Retinal pigment epithelial cell (primary cell): ENCODE results near the gene PDZD2.

Experiments
- DNase-seq: peaks from one replicate; pipeline ENCODE4 v3.0.0-alpha.2; 2010; ENCODE audit warnings: low read depth
- H3K4me3 ChIP-seq: 2 replicates; pipeline ENCODE4 v1.5.1; 2011; ENCODE audit warnings: mild to moderate bottlenecking, low read length, control low read depth, moderate library complexity
- CTCF ChIP-seq: conservative IDR thresholded peaks from 2 replicates; pipeline ENCODE4 v1.5.1; 2011; ENCODE audit warnings: low read depth, low read length, control low read depth, inconsistent platforms

The PDZD2 gene

GRCh38 chr5:31605920-31606319 lies 33.0 kb upstream of the PDZD2 start:
- no peak for TF ChIP-seq CTCF
- no peak overlapping the region for H3K4me3 ChIP-seq
- no peak for DNase-seq

DNA sequence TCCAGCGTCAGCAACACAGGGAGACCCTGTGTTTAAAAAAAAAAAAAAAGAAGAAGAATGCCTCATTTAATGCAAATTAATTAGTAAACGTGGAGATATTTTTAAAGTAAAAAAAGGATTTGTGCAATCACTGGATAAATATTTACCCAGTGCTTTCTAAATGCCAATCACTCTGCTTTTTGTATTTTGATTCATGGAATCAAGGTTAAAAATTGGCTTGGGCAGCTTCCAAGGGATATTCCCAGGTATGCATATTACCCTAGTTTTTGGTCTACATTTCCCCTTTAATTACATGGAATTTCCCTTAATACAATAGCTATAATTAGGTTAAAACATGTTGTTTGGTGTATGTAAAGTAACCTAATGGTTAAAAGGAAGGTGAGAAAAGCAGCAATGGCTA lies 31.4 kb upstream of the PDZD2 start:
- DNase-seq = no peak

DNA sequence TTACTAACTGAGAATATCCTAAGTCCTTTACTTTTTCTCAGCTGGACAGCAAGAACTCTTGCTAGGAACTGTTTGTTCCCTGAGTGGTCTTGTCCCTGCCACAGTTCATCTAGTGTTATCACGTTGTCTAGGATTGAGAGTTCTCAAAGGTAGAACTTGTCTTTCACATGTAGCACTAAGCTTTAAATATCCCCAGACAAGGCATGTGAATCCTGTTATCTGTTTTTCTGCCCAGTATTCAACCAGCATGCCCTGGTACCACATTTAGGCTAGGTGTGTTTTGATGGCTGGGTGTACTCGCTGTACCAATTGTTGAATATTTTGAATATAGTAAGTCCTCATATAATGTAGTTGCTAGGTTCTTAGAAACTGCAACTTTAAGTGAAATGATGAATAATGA lies 27.9 kb upstream of the PDZD2 start:
- TF ChIP-seq CTCF = no peak
- H3K4me3 ChIP-seq = no peak overlapping the region
- DNase-seq = no peak

More for the DNA sequence above, 31.4 kb upstream of the PDZD2 start:
- no peak for TF ChIP-seq CTCF
- H3K4me3 ChIP-seq = no peak overlapping the region

- H3K4me3 ChIP-seq = no peak overlapping the region
- no peak for TF ChIP-seq CTCF
- no peak for DNase-seq
Measured at GRCh38 chr5:31613651-31614050, 25.3 kb upstream of the PDZD2 start.

DNA sequence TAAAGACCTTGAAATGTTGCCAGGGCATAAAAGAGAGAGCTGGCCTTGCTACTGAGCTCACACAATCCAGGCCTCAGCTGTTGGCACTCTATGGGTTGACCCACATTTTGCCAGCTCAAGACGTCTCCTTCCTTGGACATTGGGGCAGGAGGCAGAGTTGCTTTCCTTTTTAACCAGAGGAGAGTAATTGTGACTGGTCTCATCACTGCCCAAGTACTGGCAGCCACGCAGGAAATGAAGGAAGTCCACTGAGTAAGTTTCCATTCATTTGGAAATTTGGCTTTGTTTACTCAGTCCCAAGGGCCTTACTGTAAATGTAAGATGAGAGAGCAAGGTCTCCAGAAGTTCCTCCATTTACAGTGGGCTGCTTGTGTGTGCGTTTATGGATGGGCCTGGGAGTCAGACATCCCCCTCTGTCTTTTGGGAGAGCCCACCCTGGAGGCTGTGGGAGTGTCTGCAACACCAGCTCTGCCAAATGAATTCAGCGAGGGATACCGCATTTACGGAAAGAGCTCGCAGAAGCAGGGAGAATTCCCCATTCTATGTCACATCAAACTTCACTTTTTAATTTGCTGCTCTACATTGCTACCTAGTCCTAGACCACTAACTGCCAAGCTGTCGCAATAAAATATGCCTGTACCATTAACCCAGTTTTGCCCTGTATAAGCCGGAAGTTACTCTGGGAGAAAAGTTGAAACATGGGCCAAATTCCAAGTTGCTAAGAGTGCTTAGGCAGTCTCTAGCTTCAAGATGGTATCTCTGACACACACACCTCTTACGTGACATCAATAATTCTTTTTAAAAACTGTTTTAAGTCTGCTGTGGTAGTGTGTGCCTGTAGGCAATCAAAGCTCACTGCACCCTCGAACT lies 24.5 kb upstream of the PDZD2 start:
- no peak for DNase-seq
- no peak for TF ChIP-seq CTCF
- H3K4me3 ChIP-seq = no peak overlapping the region

GRCh38 chr5:31617867-31618266 lies 21.1 kb upstream of the PDZD2 start:
- no peak overlapping the region for H3K4me3 ChIP-seq
- DNase-seq = no peak
- no peak for TF ChIP-seq CTCF

DNA sequence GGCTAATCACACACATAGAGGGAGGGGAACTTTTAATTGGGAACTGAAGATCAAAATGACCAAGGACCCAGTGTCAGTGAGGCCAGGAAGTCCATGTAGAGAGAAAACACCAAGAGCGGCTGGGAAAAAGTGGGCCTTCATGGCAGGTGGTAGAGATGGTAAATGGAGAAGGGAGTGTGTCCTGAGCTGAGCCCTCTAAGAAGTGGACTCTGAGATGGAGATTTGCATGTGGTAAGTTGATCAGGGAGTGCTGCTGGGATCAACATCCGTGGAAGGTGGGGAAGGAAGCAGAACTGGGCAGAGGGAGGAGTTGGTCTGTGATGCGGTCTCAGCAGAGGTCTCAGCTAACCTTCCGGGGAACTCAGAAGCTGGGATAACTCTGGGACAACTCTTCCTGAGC lies 18.9 kb upstream of the PDZD2 start:
- DNase-seq = no peak
- TF ChIP-seq CTCF = no peak
- no peak overlapping the region for H3K4me3 ChIP-seq
